GM12878 (cell line): ENCODE results near the gene RRBP1. TPM values are rescaled to one million over a fixed set of nuclear protein-coding genes. Genes with fewer than 3 reads are reported as not detected.

Experiments
- ATAC-seq: fragments of 200-7000 bp; cut with Tn5 transposase; 3 replicates; pipeline ENCODE4 v1.9.1; 2020; ENCODE audit warnings: mild to moderate bottlenecking, moderate library complexity
- BruUV-seq: library from RNA; stranded (reverse); fragments of 400-500 nt; replicated peaks from 2 replicates; lab custom pipeline; 2021; lab: Mats Ljungman, UMichigan
- CTCF ChIA-PET: fragments of 300-600 bp; sonication (Branson Sonifier 250); formaldehyde crosslinking; extraction: SDS; loops from one replicate; lab custom pipeline; 2021; ENCODE audit warnings: inconsistent platforms; lab: Yijun Ruan, JAX
- POLR2A ChIA-PET: fragments of 350-600 bp; formaldehyde crosslinking; extraction: SDS; loops from one replicate; lab custom pipeline; 2021; ENCODE audit warnings: inconsistent platforms; lab: Charles Lee
- RAD21 ChIA-PET: fragments of 300-600 bp; sonication (Branson Sonifier 250); formaldehyde crosslinking; loops from one replicate; lab custom pipeline; 2023; ENCODE audit warnings: antibody characterized with exemption; ENCODE audit not compliant: unreplicated experiment; lab: Charles Lee
- SMC1A ChIA-PET: fragments of 300-600 bp; sonication (Branson Sonifier 250); formaldehyde crosslinking; loops from one replicate; lab custom pipeline; 2023; ENCODE audit not compliant: unreplicated experiment, uncharacterized antibody; lab: Charles Lee
- DNase-seq: peaks from one replicate; pipeline ENCODE4 v3.0.0-alpha.2; 2011; ENCODE audit warnings: low read depth, low spot score
- FAIRE-seq: peaks from 3 replicates; lab custom pipeline; 2011; peaks lifted over from hg19 to GRCh38; lab: Jason Lieb, UNC
- H2AFZ ChIP-seq: 2 replicates; pipeline ENCODE4 v1.6.0; 2011; ENCODE audit warnings: low read depth, low read length, control low read depth; ENCODE audit not compliant: control insufficient read depth
- H3K27ac ChIP-seq: 2 replicates; pipeline ENCODE4 v1.5.1; 2011; ENCODE audit warnings: control low read depth; ENCODE audit not compliant: control insufficient read depth, insufficient read depth
- H3K27me3 ChIP-seq, 2 experiments: replicated peaks in 1 of 2; 2 replicates each; pipeline versions ENCODE4 v1.6.0 to v1.6.1; 2011; ENCODE audit warnings: low read length in 1 of 2; ENCODE audit not compliant: control insufficient read depth in 2 of 2, insufficient read depth in 2 of 2
- H3K36me3 ChIP-seq, 2 experiments: 2 replicates each; pipeline ENCODE4 v1.5.1; 2011; ENCODE audit warnings: low read length in 1 of 2; ENCODE audit not compliant: control insufficient read depth in 2 of 2, insufficient read depth in 2 of 2
- H3K4me1 ChIP-seq: 2 replicates; pipeline ENCODE4 v1.6.1; 2011; ENCODE audit warnings: mild to moderate bottlenecking, low read length, moderate library complexity, mixed read lengths; ENCODE audit not compliant: control insufficient read depth, insufficient read depth
- H3K4me2 ChIP-seq: 2 replicates; pipeline ENCODE4 v1.6.0; 2011; ENCODE audit warnings: control low read depth; ENCODE audit not compliant: control insufficient read depth, insufficient read depth
- H3K4me3 ChIP-seq: fragments of 200-600 bp; sonication (generic); 2 replicates; pipeline ENCODE4 v1.5.1; 2016
- H3K79me2 ChIP-seq: 2 replicates; pipeline ENCODE4 v1.6.0; 2011; ENCODE audit warnings: low read length; ENCODE audit not compliant: control insufficient read depth, insufficient read depth
- H3K9ac ChIP-seq: 2 replicates; pipeline ENCODE4 v1.8.0; 2011; ENCODE audit warnings: low read length, control low read depth, mixed read lengths; ENCODE audit not compliant: control insufficient read depth, insufficient read depth
- H3K9me3 ChIP-seq: replicated peaks from 3 replicates; pipeline ENCODE4 v1.5.1; 2011; ENCODE audit warnings: mild to moderate bottlenecking, low read length; ENCODE audit not compliant: control insufficient read depth, insufficient read depth
- H4K20me1 ChIP-seq: 2 replicates; pipeline ENCODE4 v1.6.0; 2011; ENCODE audit not compliant: control insufficient read depth, insufficient read depth
- ATF7 ChIP-seq: fragments of 450-650 bp; IDR thresholded peaks from 2 replicates; pipeline ENCODE4 v1.6.1; 2016; ENCODE audit warnings: low read depth, mild to moderate bottlenecking
- BCLAF1 ChIP-seq: fragments of 450-650 bp; IDR thresholded peaks from 2 replicates; pipeline ENCODE4 v1.6.1; 2017; ENCODE audit warnings: antibody characterized with exemption, mild to moderate bottlenecking, moderate library complexity
- BRCA1 ChIP-seq: IDR thresholded peaks from 2 replicates; pipeline ENCODE4 v1.6.1; 2011; ENCODE audit warnings: low read depth, low read length, improper control_type of control experiment
- ESRRA ChIP-seq: IDR thresholded peaks from 2 replicates; pipeline ENCODE4 v1.6.1; 2012; ENCODE audit warnings: mild to moderate bottlenecking, low read length, improper control_type of control experiment
- EZH2 ChIP-seq: IDR thresholded peaks from 2 replicates; pipeline ENCODE4 v1.6.1; 2012; ENCODE audit warnings: low read depth, mild to moderate bottlenecking, control low read depth, inconsistent platforms, low read length, borderline replicate concordance; ENCODE audit not compliant: control insufficient read depth
- FOXM1 ChIP-seq: IDR thresholded peaks from 2 replicates; pipeline ENCODE4 v1.6.1; 2012; ENCODE audit warnings: low read depth, mild to moderate bottlenecking, inconsistent platforms, low read length, moderate library complexity
- IKZF1 ChIP-seq: fragments of 450-650 bp; conservative IDR thresholded peaks from 2 replicates; pipeline ENCODE4 v1.6.1; 2017; ENCODE audit warnings: antibody characterized with exemption, mild to moderate bottlenecking
- JUND ChIP-seq: IDR thresholded peaks from 2 replicates; pipeline ENCODE4 v1.6.1; 2012; ENCODE audit warnings: low read depth, mild to moderate bottlenecking, low read length, improper control_type of control experiment, moderate library complexity
- MYB ChIP-seq: fragments of 150-350 bp; IDR thresholded peaks from 2 replicates; pipeline ENCODE4 v1.6.1; 2014; ENCODE audit warnings: mild to moderate bottlenecking, low read depth, low read length, borderline replicate concordance
- PAX8 ChIP-seq: fragments of 450-650 bp; IDR thresholded peaks from 2 replicates; pipeline ENCODE4 v1.6.1; 2017; ENCODE audit warnings: mild to moderate bottlenecking, moderate library complexity
- POLR2A ChIP-seq: IDR thresholded peaks from 2 replicates; pipeline ENCODE4 v1.6.1; 2011; ENCODE audit warnings: low read depth, mild to moderate bottlenecking, low read length
- POLR2AphosphoS5 ChIP-seq: IDR thresholded peaks from 2 replicates; pipeline ENCODE4 v1.6.1; 2011; ENCODE audit warnings: mild to moderate bottlenecking, low read length, inconsistent platforms
- SMAD5 ChIP-seq: IDR thresholded peaks from 2 replicates; pipeline ENCODE4 v1.6.1; 2016; ENCODE audit warnings: antibody characterized with exemption, low read depth
- ZSCAN29 ChIP-seq: fragments of 450-650 bp; IDR thresholded peaks from 2 replicates; pipeline ENCODE4 v1.6.1; 2017; ENCODE audit warnings: mild to moderate bottlenecking, moderate library complexity
- WGBS: methylation state at CpG from one replicate; pipeline ENCODE4 v1.1.6; 2016; ENCODE audit warnings: low lambda C conversion rate; ENCODE audit not compliant: insufficient replicate concordance, insufficient coverage; ENCODE audit errors: missing lambda C conversion rate; 5-methylcytosine and 5-hydroxymethylcytosine counted together
- in situ Hi-C: fragments of 300-500 bp; cut with MboI; formaldehyde crosslinking; loops from 9 replicates; pipeline ENCODE4 v1.14.3; 2018; ENCODE audit warnings: mixed read lengths
- intact Hi-C: fragments of 100-400 bp; cut with micrococcal nuclease; formaldehyde crosslinking; loops from one replicate; pipeline ENCODE4 v1.14.2; 2022; ENCODE audit not compliant: unreplicated experiment
- polyA plus RNA-seq, 11 experiments: library from polyadenylated mRNA; depleted of rRNA in 4 of 11; unstranded in 6 of 11; stranded (reverse) in 5 of 11; fragments of >200 nt; fragmentation: Nextera tagmentation in 4 of 11; fragmentation: Illumina TruSeq in 1 of 11; extraction: Ambion mirVana in 4 of 11; extraction: Trizol in 1 of 11; gene quantifications; 1 replicate in 1 of 11; 2 replicates in 10 of 11; pipeline versions ENCODE4 v1.2.1 to v1.2.3, GENCODE V29; 2011 to 2016; ENCODE audit warnings: inconsistent platforms in 2 of 11, missing spikeins in 2 of 11, low read depth in 1 of 11
- total RNA-seq, 4 experiments: library from RNA; depleted of rRNA in 3 of 4; stranded (reverse); fragments of >200 nt in 3 of 4; fragmentation: Illumina TruSeq in 1 of 4; extraction: Trizol in 1 of 4; gene quantifications; 2 replicates each; pipeline versions ENCODE4 v1.2.1 to v1.2.3, GENCODE V29; 2013 to 2021
- TF ChIP-seq, protein P1 (sequence below): fragments of 450-650 bp; IDR thresholded peaks from 2 replicates; pipeline ENCODE4 v1.6.1; 2017; ENCODE audit warnings: low read depth, mild to moderate bottlenecking, moderate library complexity
- TF ChIP-seq, protein P2 (sequence below): fragments of 150-350 bp; IDR thresholded peaks from 2 replicates; pipeline ENCODE4 v1.6.1; 2014; ENCODE audit warnings: mild to moderate bottlenecking, low read depth, low read length

RRBP1 gene
- total and polyA plus RNA-seq, 10 of the 15 experiments (the other 5 are each of a cell fraction or from before 2014, with no cell fraction given): 1.2 to 57.4 (median 24.6) TPM

DNA sequence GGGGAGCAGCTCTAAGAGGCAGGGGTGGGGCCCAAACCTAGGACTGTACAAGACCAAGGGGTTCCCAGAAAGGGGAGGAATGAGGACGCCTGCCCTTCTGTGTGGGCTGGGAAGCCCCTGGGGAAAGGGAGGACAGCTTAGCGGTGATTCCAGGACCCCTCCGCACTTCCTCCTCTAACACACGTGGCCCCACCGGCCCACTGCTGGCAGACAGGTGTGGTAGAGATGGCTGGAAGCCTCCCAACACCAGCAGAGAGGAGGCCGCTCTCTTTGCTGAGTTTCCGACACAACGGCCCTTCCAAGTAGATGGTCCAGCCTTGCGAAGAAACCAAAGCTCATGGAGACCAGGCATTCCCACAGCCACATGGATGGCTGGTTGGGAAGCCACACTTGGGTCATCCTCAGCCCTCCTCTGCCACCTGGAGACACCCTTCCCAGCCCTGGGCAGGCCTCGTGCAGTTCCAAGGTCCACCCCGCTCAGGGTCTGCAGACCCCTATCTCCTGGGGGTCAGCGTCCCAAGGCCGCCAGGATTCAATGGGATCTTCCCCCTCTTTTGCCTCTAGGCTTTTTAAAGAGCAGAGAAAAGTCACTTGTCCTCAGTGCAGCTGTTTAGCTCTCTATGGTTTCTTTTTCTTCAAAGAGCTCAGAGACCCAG lies 43.9 kb downstream of the RRBP1 start:
- ChIA-PET RAD21 (no interaction called here), POLR2A (no interaction called here), SMC1A (no interaction called here), CTCF (no interaction called here)
- H3K4me3 ChIP-seq: no peak overlapping the region
- in situ Hi-C loops: no loop called here
- WGBS: 67% methylated on average over 13 of the region's 13 CpGs
- DNase-seq: no peak
- H4K20me1 ChIP-seq: no peaks in the 10 kb centered on the region
- no peak overlapping the region for H3K4me2 ChIP-seq
- no peaks in the 10 kb centered on the region for H3K79me2 ChIP-seq
- ATAC-seq: no peak
- peaks cover 14 to 26% of the 10 kb centered on the region in 2 experiments for H3K36me3 ChIP-seq
- no peak for FAIRE-seq
- no TSS peak for BruUV-seq
- H3K9me3 ChIP-seq: no peaks in the 10 kb centered on the region
- no peak for TF ChIP-seq JUND
- no peak for TF ChIP-seq PAX8
- no peak for TF ChIP-seq POLR2AphosphoS5
- TF ChIP-seq BRCA1: no peak
- no peak for TF ChIP-seq POLR2A
- TF ChIP-seq ESRRA: no peak
- no peak for TF ChIP-seq IKZF1
- no peak for TF ChIP-seq ATF7
- TF ChIP-seq FOXM1: no peak
- no peak for TF ChIP-seq MYB
- no peak for TF ChIP-seq SMAD5
- TF ChIP-seq BCLAF1: no peak
- TF ChIP-seq, protein P1, sequence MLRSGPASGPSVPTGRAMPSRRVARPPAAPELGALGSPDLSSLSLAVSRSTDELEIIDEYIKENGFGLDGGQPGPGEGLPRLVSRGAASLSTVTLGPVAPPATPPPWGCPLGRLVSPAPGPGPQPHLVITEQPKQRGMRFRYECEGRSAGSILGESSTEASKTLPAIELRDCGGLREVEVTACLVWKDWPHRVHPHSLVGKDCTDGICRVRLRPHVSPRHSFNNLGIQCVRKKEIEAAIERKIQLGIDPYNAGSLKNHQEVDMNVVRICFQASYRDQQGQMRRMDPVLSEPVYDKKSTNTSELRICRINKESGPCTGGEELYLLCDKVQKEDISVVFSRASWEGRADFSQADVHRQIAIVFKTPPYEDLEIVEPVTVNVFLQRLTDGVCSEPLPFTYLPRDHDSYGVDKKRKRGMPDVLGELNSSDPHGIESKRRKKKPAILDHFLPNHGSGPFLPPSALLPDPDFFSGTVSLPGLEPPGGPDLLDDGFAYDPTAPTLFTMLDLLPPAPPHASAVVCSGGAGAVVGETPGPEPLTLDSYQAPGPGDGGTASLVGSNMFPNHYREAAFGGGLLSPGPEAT: no peak
- TF ChIP-seq ZSCAN29: no peak
- no peak for TF ChIP-seq EZH2
- TF ChIP-seq, protein P2, sequence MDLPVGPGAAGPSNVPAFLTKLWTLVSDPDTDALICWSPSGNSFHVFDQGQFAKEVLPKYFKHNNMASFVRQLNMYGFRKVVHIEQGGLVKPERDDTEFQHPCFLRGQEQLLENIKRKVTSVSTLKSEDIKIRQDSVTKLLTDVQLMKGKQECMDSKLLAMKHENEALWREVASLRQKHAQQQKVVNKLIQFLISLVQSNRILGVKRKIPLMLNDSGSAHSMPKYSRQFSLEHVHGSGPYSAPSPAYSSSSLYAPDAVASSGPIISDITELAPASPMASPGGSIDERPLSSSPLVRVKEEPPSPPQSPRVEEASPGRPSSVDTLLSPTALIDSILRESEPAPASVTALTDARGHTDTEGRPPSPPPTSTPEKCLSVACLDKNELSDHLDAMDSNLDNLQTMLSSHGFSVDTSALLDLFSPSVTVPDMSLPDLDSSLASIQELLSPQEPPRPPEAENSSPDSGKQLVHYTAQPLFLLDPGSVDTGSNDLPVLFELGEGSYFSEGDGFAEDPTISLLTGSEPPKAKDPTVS: no peak
- no peak overlapping the region for H2AFZ ChIP-seq
- H3K27ac ChIP-seq: no peak overlapping the region
- intact Hi-C loops: no loop called here
- H3K4me1 ChIP-seq: no peaks in the 10 kb centered on the region
- H3K27me3 ChIP-seq: no peaks in the 10 kb centered on the region
- H3K9ac ChIP-seq: no peak overlapping the region
